ENCODE data around the gene CROCC2. TPM values are rescaled to one million over a fixed set of nuclear protein-coding genes. Genes with fewer than 3 reads are reported as not detected.

CROCC2 gene
- total RNA-seq, 1 donor from 2014 or later = 0.49 TPM

- no peak overlapping the region for H3K4me3 ChIP-seq
- no peaks in the 10 kb centered on the region for H3K4me1 ChIP-seq
- intact Hi-C loops (cut with DNase I) = no loop called here
- no peaks in the 10 kb centered on the region for H3K36me3 ChIP-seq
- H3K27me3 ChIP-seq = no peaks in the 10 kb centered on the region
- H3K27ac ChIP-seq = no peak overlapping the region
- no peak for DNase-seq (ENCODE audit: extremely low spot score in 2 of 2)
- H3K9me3 ChIP-seq = no peaks in the 10 kb centered on the region
- no peak for TF ChIP-seq POLR2A (IDR thresholded peaks at IDR 0.05)
- no peak for TF ChIP-seq POLR2AphosphoS5 (IDR thresholded peaks at IDR 0.05; ENCODE audit: insufficient read depth in 1 of 2, low read depth in 1 of 2)
- TF ChIP-seq CTCF (IDR thresholded peaks at IDR 0.05) = no peak
Observed at GRCh38 chr2:240876035-240876474, 30.1 kb upstream of the CROCC2 start.

GRCh38 chr2:240876475-240877251 is 29.5 kb upstream of the CROCC2 start:
- no peak for DNase-seq (ENCODE audit: extremely low spot score in 2 of 2)
- H3K27me3 ChIP-seq = no peaks in the 10 kb centered on the region
- H3K4me3 ChIP-seq = no peak overlapping the region
- H3K4me1 ChIP-seq = no peaks in the 10 kb centered on the region
- H3K36me3 ChIP-seq = no peaks in the 10 kb centered on the region
- H3K27ac ChIP-seq = no peak overlapping the region
- TF ChIP-seq POLR2A (IDR thresholded peaks at IDR 0.05) = no peak
- TF ChIP-seq CTCF (IDR thresholded peaks at IDR 0.05) = no peak
- no peak for TF ChIP-seq POLR2AphosphoS5 (IDR thresholded peaks at IDR 0.05; ENCODE audit: insufficient read depth in 1 of 2, low read depth in 1 of 2)
- intact Hi-C loops (cut with DNase I) = no loop called here
- no peaks in the 10 kb centered on the region for H3K9me3 ChIP-seq

- intact Hi-C loops (cut with DNase I) = no loop called here
- DNase-seq (ENCODE audit: extremely low spot score in 2 of 2) = no peak
- Histone ChIP-seq H3K4me1 (no peaks in the 10 kb centered on the region), H3K9me3 (no peaks in the 10 kb centered on the region), H3K27me3 (no peaks in the 10 kb centered on the region), H3K36me3 (no peaks in the 10 kb centered on the region), H3K27ac (no peak overlapping the region), H3K4me3 (no peak overlapping the region)
- no peak for TF ChIP-seq POLR2A (IDR thresholded peaks at IDR 0.05)
- no peak for TF ChIP-seq CTCF (IDR thresholded peaks at IDR 0.05)
- no peak for TF ChIP-seq POLR2AphosphoS5 (IDR thresholded peaks at IDR 0.05; ENCODE audit: insufficient read depth in 1 of 2, low read depth in 1 of 2)
Observed at GRCh38 chr2:240877460-240878340, 28.4 kb upstream of the CROCC2 start.

GRCh38 chr2:240878341-240878936 is 27.7 kb upstream of the CROCC2 start:
- TF ChIP-seq CTCF (IDR thresholded peaks at IDR 0.05) = no peak
- Histone ChIP-seq H3K27me3 (no peaks in the 10 kb centered on the region), H3K9me3 (no peaks in the 10 kb centered on the region), H3K4me1 (no peaks in the 10 kb centered on the region), H3K27ac (no peak overlapping the region), H3K36me3 (no peaks in the 10 kb centered on the region), H3K4me3 (no peak overlapping the region)
- no peak for DNase-seq (ENCODE audit: extremely low spot score in 2 of 2)
- intact Hi-C loops (cut with DNase I) = no loop called here
